ENCODE measurements around the gene AKAP13.
A peak's percentile ranks its signal among the peaks of the same experiment; 100 is the strongest.

Gene AKAP13

GRCh38 chr15:85388566-85389305 is 8.3 kb downstream of the AKAP13 start:
- no peak for DNase-seq

- no peak for DNase-seq
Measured at GRCh38 chr15:85389306-85389650, 8.9 kb downstream of the AKAP13 start.

GRCh38 chr15:85389772-85390171 is 9.4 kb downstream of the AKAP13 start:
- no peak for DNase-seq

GRCh38 chr15:85393210-85393609 is 12.8 kb downstream of the AKAP13 start:
- DNase-seq = no peak

GRCh38 chr15:85394554-85395333 is 14.3 kb downstream of the AKAP13 start:
- no peak for DNase-seq

GRCh38 chr15:85396554-85396953 is 16.2 kb downstream of the AKAP13 start:
- no peak for DNase-seq

GRCh38 chr15:85397151-85397550 is 16.7 kb downstream of the AKAP13 start:
- DNase-seq = no peak

- no peak for DNase-seq
Measured at GRCh38 chr15:85397926-85398325, 17.5 kb downstream of the AKAP13 start.

- DNase-seq = no peak
Measured at GRCh38 chr15:85398822-85399221, 18.4 kb downstream of the AKAP13 start.

GRCh38 chr15:85399627-85400026 is 19.2 kb downstream of the AKAP13 start:
- DNase-seq = no peak

- DNase-seq = no peak
Measured at GRCh38 chr15:85400606-85401005, 20.2 kb downstream of the AKAP13 start.

GRCh38 chr15:85401108-85401774 is 20.8 kb downstream of the AKAP13 start:
- DNase-seq = no peak

GRCh38 chr15:85402195-85402881 is 21.9 kb downstream of the AKAP13 start:
- no peak for DNase-seq

GRCh38 chr15:85403745-85404144 is 23.3 kb downstream of the AKAP13 start:
- no peak for DNase-seq

GRCh38 chr15:85404176-85404917 is 23.9 kb downstream of the AKAP13 start:
- DNase-seq = no peak

GRCh38 chr15:85404918-85405866 is 24.8 kb downstream of the AKAP13 start:
- DNase-seq = no peak

GRCh38 chr15:85406916-85407315 is 26.5 kb downstream of the AKAP13 start:
- no peak for DNase-seq

GRCh38 chr15:85407421-85408269 is 27.2 kb downstream of the AKAP13 start:
- peak; percentile 7 for DNase-seq

GRCh38 chr15:85408270-85408746 is 27.9 kb downstream of the AKAP13 start:
- no peak for DNase-seq

GRCh38 chr15:85412066-85412465 is 31.7 kb downstream of the AKAP13 start:
- no peak for DNase-seq

All from NCI-H1105 (cell line).